Mesendoderm (in vitro differentiated cells): ENCODE results near the gene NOX5.
"Not testable (repeated sequence)": the region's sequence is repeated elsewhere in the genome, so short reads cannot be mapped to it uniquely, and the experiment has no call there.

ENCODE experiments used
- DNase-seq: peaks from one replicate; pipeline ENCODE4 v3.0.0; 2013
- H2AK5ac ChIP-seq: 2 replicates; pipeline ENCODE4 v1.6.1; 2013; ENCODE audit warnings: low read length, inconsistent platforms
- H2BK120ac ChIP-seq: 2 replicates; pipeline ENCODE4 v1.6.1; 2013; ENCODE audit warnings: low read depth, mild to moderate bottlenecking, low read length, moderate library complexity, mixed read lengths
- H2BK15ac ChIP-seq: replicated peaks from 2 replicates; pipeline ENCODE4 v1.6.1; 2013; ENCODE audit warnings: low read depth, mild to moderate bottlenecking, moderate library complexity
- H2BK5ac ChIP-seq: 2 replicates; pipeline ENCODE4 v1.6.1; 2013; ENCODE audit warnings: low read length, inconsistent platforms
- H3K18ac ChIP-seq: 2 replicates; pipeline ENCODE4 v1.6.1; 2013; ENCODE audit warnings: mild to moderate bottlenecking, low read length, mixed read lengths
- H3K23ac ChIP-seq: one replicate; pipeline ENCODE4 v1.6.1; 2013; ENCODE audit warnings: low read length
- H3K27ac ChIP-seq: 2 replicates; pipeline ENCODE4 v1.5.1; 2013; ENCODE audit warnings: low read depth, mild to moderate bottlenecking, inconsistent platforms, low read length, moderate library complexity
- H3K27me3 ChIP-seq: 2 replicates; pipeline ENCODE4 v1.6.1; 2013; ENCODE audit warnings: low read length, control low read depth, mild to moderate bottlenecking, inconsistent platforms; ENCODE audit not compliant: insufficient read depth, poor library complexity
- H3K36me3 ChIP-seq: 2 replicates; pipeline ENCODE4 v1.6.1; 2013; ENCODE audit warnings: low read length, inconsistent platforms; ENCODE audit not compliant: control insufficient read depth, insufficient read depth
- H3K4ac ChIP-seq: one replicate; pipeline ENCODE4 v1.6.1; 2013; ENCODE audit warnings: low read depth, mild to moderate bottlenecking, low read length, moderate library complexity
- H3K4me1 ChIP-seq: 2 replicates; pipeline ENCODE4 v1.6.1; 2013; ENCODE audit warnings: low read depth, low read length, inconsistent platforms; ENCODE audit not compliant: control insufficient read depth
- H3K4me2 ChIP-seq: 2 replicates; pipeline ENCODE4 v1.6.1; 2013; ENCODE audit warnings: low read length
- H3K4me3 ChIP-seq: 2 replicates; pipeline ENCODE4 v1.5.1; 2013; ENCODE audit warnings: mild to moderate bottlenecking, low read length
- H3K56ac ChIP-seq: one replicate; pipeline ENCODE4 v1.6.1; 2013; ENCODE audit warnings: low read length
- H3K79me1 ChIP-seq: 2 replicates; pipeline ENCODE4 v1.6.1; 2013; ENCODE audit warnings: low read length, inconsistent platforms
- H3K79me2 ChIP-seq: 2 replicates; pipeline ENCODE4 v1.6.1; 2013; ENCODE audit warnings: mild to moderate bottlenecking, low read length; ENCODE audit not compliant: control insufficient read depth, insufficient read depth
- H3K9ac ChIP-seq: 2 replicates; pipeline ENCODE4 v1.6.1; 2013; ENCODE audit warnings: low read length, inconsistent platforms
- H4K5ac ChIP-seq: one replicate; pipeline ENCODE4 v1.6.1; 2013; ENCODE audit warnings: low read length
- H4K8ac ChIP-seq: one replicate; pipeline ENCODE4 v1.6.1; 2013; ENCODE audit warnings: low read depth, mild to moderate bottlenecking, control low read depth, low read length, moderate library complexity
- WGBS: extraction: QIAGEN DNeasy Blood & Tissue Kit; methylation state at CpG from one replicate; pipeline ENCODE4 v1.1.7; 2013; ENCODE audit warnings: low lambda C conversion rate, missing lambda C conversion rate; ENCODE audit not compliant: insufficient coverage; ENCODE audit errors: extremely low coverage; 5-methylcytosine and 5-hydroxymethylcytosine counted together

NOX5 gene

DNA sequence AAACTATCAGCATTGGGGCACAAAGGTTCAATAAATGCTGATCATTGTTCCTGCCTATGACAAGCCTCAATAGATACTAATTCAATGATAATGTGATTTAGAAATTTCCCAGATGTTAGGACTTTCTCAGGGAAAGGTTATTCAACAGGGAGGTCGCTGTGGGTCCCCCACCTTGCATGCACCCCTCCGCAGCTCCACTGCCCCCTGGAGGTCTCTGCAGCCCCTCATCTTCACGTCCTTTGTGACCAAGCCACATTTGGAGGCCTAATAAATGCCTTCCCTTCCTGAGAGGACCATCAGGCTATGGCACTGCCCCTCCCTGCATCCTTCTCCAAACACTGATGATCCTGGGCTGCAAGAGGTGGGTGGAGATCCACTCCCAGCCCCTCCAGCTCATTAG, 50.2 kb downstream of the NOX5 start:
- no peak overlapping the region for H2BK15ac ChIP-seq
- H3K56ac ChIP-seq, result no peak overlapping the region
- H3K36me3 ChIP-seq, result no peaks in the 10 kb centered on the region
- no peaks in the 10 kb centered on the region for H3K27me3 ChIP-seq
- H3K4me3 ChIP-seq, result no peak overlapping the region
- H3K4ac ChIP-seq, result no peak overlapping the region
- WGBS, result no CpG with 5 or more reads among the region's 3 CpGs
- H3K4me2 ChIP-seq, result no peak overlapping the region
- DNase-seq, result no peak
- no peaks in the 10 kb centered on the region for H3K79me2 ChIP-seq
- H4K8ac ChIP-seq, result no peak overlapping the region
- H3K23ac ChIP-seq, result no peak overlapping the region
- no peak overlapping the region for H3K9ac ChIP-seq
- no peak overlapping the region for H2AK5ac ChIP-seq
- H4K5ac ChIP-seq, result no peak overlapping the region
- H3K4me1 ChIP-seq, result no peaks in the 10 kb centered on the region
- no peak overlapping the region for H2BK5ac ChIP-seq
- no peak overlapping the region for H3K27ac ChIP-seq
- H2BK120ac ChIP-seq, result no peak overlapping the region
- no peak overlapping the region for H3K18ac ChIP-seq
- H3K79me1 ChIP-seq, result no peaks in the 10 kb centered on the region

DNA sequence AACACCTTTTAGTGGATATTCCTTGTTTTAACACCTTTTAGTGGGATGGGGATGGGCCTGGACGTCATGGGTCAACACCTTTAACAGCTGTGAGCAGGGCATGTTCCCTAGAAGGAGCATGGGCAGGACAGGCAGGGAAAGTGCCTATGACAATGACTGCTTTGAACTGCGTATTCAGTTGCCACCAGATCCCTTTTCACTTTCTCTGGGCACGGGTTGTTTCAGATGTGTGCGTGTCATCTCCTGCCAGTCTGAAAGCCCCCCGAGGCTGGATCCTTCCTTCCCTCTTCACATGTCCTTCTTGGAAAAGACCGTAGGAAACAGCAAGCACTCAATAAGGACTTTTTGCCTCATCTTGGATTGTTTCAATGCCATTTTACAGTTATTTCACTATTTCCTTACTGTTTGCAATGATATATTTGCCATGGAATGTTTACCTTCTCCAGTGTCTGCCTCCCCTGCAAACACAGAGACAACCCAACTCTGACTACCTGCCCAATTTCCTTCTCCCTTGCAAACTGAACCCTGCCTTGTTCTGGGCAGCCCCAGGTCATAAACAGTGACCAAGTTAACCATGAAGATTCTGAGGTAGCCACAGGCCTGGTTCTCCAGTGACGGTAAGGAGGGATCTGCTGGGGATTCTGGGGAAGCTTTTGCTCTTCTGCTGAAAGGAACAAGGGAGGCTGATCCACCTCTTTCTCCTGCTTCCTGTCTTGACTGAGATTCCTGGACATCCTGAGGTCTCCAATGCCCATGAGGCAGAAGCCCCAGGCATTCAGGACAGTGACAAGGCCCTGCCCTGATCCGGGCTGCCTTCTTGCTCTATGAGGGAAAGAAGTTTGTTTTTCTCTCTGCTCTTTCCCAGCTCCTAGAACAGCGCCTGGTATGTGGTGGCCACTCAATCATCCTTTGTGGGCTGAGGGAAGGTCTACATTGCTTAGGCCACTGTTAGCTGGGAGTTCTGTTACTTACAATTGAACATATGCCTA, 51.8 kb downstream of the NOX5 start:
- H2AK5ac ChIP-seq, result no peak overlapping the region
- H3K79me1 ChIP-seq, result no peaks in the 10 kb centered on the region
- H3K23ac ChIP-seq, result no peak overlapping the region
- H3K9ac ChIP-seq, result no peak overlapping the region
- H3K56ac ChIP-seq, result no peak overlapping the region
- no peaks in the 10 kb centered on the region for H3K79me2 ChIP-seq
- no peak overlapping the region for H2BK120ac ChIP-seq
- no peak overlapping the region for H3K4ac ChIP-seq
- no peaks in the 10 kb centered on the region for H3K27me3 ChIP-seq
- H2BK15ac ChIP-seq, result no peak overlapping the region
- H4K5ac ChIP-seq, result no peak overlapping the region
- no peak overlapping the region for H2BK5ac ChIP-seq
- WGBS, result no CpG with 5 or more reads among the region's 9 CpGs
- H3K27ac ChIP-seq, result no peak overlapping the region
- H3K4me2 ChIP-seq, result no peak overlapping the region
- H3K18ac ChIP-seq, result no peak overlapping the region
- no peak for DNase-seq
- H3K36me3 ChIP-seq, result no peaks in the 10 kb centered on the region
- no peak overlapping the region for H3K4me3 ChIP-seq
- H4K8ac ChIP-seq, result no peak overlapping the region
- H3K4me1 ChIP-seq, result no peaks in the 10 kb centered on the region

GRCh38 chr15:69067296-69067695, 52.8 kb downstream of the NOX5 start:
- Histone ChIP-seq H3K4me2 (no peak overlapping the region), H3K9ac (no peak overlapping the region), H3K56ac (no peak overlapping the region), H3K23ac (no peak overlapping the region), H3K27me3 (no peaks in the 10 kb centered on the region), H3K4ac (no peak overlapping the region), H3K79me2 (no peaks in the 10 kb centered on the region), H3K79me1 (no peaks in the 10 kb centered on the region), H4K8ac (no peak overlapping the region), H3K4me1 (no peaks in the 10 kb centered on the region), H2BK15ac (no peak overlapping the region), H3K4me3 (no peak overlapping the region), H2BK5ac (no peak overlapping the region), H3K18ac (no peak overlapping the region), H2BK120ac (no peak overlapping the region), H3K36me3 (no peaks in the 10 kb centered on the region), H3K27ac (no peak overlapping the region), H4K5ac (no peak overlapping the region), H2AK5ac (no peak overlapping the region)
- no CpG with 5 or more reads among the region's 1 CpG for WGBS
- no peak for DNase-seq

DNA sequence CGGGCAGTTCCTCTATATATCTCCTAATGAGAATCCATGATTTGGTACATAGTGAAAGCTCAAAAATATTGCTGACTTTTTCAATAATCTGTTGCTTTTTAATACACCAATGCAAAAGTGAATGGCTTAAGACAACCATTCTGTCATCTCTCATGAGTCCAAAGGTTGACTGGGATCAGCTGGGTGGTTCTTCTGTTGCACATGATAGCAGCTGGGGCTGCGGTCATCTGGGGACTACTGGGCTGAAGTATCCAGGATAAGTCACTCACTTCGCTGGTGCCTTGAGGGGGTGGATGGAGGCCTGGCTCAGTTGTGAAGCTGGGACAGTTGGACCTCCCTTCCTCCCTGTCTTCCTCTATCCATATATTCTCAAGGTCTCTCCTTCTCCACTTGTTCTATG, 53.7 kb downstream of the NOX5 start:
- no peaks in the 10 kb centered on the region for H3K79me2 ChIP-seq
- no peaks in the 10 kb centered on the region for H3K36me3 ChIP-seq
- H3K18ac ChIP-seq, result no peak overlapping the region
- WGBS, result no CpG with 5 or more reads among the region's 3 CpGs
- no peak overlapping the region for H4K8ac ChIP-seq
- H3K4me2 ChIP-seq, result no peak overlapping the region
- no peak overlapping the region for H2BK15ac ChIP-seq
- no peak overlapping the region for H3K23ac ChIP-seq
- H3K4ac ChIP-seq, result no peak overlapping the region
- no peak overlapping the region for H4K5ac ChIP-seq
- H2BK120ac ChIP-seq, result no peak overlapping the region
- H3K79me1 ChIP-seq, result no peaks in the 10 kb centered on the region
- no peak overlapping the region for H3K9ac ChIP-seq
- no peak overlapping the region for H2BK5ac ChIP-seq
- H3K56ac ChIP-seq, result no peak overlapping the region
- H3K27ac ChIP-seq, result no peak overlapping the region
- no peaks in the 10 kb centered on the region for H3K4me1 ChIP-seq
- no peak for DNase-seq
- no peak overlapping the region for H3K4me3 ChIP-seq
- H2AK5ac ChIP-seq, result no peak overlapping the region
- no peaks in the 10 kb centered on the region for H3K27me3 ChIP-seq

- not testable (repeated sequence) for H2BK5ac ChIP-seq, H2BK120ac ChIP-seq, H3K27me3 ChIP-seq, H3K4me3 ChIP-seq, DNase-seq, H3K27ac ChIP-seq, H2BK15ac ChIP-seq, H3K4me1 ChIP-seq, H3K79me2 ChIP-seq, H3K4me2 ChIP-seq, H4K8ac ChIP-seq, H3K56ac ChIP-seq, H3K4ac ChIP-seq, H2AK5ac ChIP-seq, H3K18ac ChIP-seq, H3K9ac ChIP-seq, H3K36me3 ChIP-seq, H4K5ac ChIP-seq, H3K23ac ChIP-seq, H3K79me1 ChIP-seq
Measured at GRCh38 chr15:69069290-69069689, 54.8 kb downstream of the NOX5 start.

DNA sequence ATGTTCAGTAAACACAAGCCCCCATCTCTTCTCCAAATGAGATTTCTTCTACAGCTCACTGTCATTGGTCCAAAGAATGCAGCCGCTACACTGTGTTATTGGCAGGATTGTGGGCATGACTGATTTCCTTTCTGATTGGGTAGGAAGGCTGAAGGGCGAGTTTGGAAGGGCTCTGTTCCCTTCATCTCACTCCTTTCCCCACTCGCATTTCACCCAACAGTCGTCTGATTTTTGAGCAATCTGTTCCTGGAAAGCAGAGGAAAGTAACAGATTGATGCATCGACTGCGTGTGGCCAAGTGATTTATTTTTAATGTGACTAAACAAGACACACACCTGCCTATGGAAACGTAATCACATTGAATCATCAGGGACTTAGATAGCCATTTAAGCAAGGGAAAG, 55.5 kb downstream of the NOX5 start:
- Histone ChIP-seq H3K27ac (no peak overlapping the region), H2BK120ac (no peak overlapping the region), H3K36me3 (no peaks in the 10 kb centered on the region), H3K27me3 (no peaks in the 10 kb centered on the region), H3K4me3 (no peak overlapping the region), H3K79me2 (no peaks in the 10 kb centered on the region), H3K56ac (no peak overlapping the region), H2BK15ac (no peak overlapping the region), H3K4me1 (peaks cover under 1% of the 10 kb centered on the region), H3K4ac (no peak overlapping the region), H4K8ac (no peak overlapping the region), H3K23ac (no peak overlapping the region), H3K79me1 (no peaks in the 10 kb centered on the region), H4K5ac (no peak overlapping the region), H3K4me2 (no peak overlapping the region), H3K9ac (no peak overlapping the region), H2BK5ac (no peak overlapping the region), H3K18ac (no peak overlapping the region), H2AK5ac (no peak overlapping the region)
- no CpG with 5 or more reads among the region's 7 CpGs for WGBS
- DNase-seq, result no peak
